Peyer's patch (tissue), 4 donors: Measurements from ENCODE around the gene ZNF546.

Experiments
- POLR2A ChIP-seq, 2 donors: fragments of 450-650 bp; IDR thresholded peaks; one replicate each; pipeline ENCODE4 v1.5.1; 2017; ENCODE audit warnings: antibody characterized with exemption in 2 of 2, mild to moderate bottlenecking in 2 of 2, moderate library complexity in 2 of 2
- TF ChIP-seq, protein P1 (sequence below), 6 experiments: fragments of 450-650 bp in 4 of 6; fragments of 200-600 bp in 2 of 6; sonication (generic) in 1 of 6; IDR thresholded peaks; one replicate each; pipeline ENCODE4 v1.5.1; 2017 to 2019; ENCODE audit warnings: antibody characterized with exemption in 6 of 6, mild to moderate bottlenecking in 3 of 6, moderate library complexity in 1 of 6

- TF ChIP-seq, protein P1, sequence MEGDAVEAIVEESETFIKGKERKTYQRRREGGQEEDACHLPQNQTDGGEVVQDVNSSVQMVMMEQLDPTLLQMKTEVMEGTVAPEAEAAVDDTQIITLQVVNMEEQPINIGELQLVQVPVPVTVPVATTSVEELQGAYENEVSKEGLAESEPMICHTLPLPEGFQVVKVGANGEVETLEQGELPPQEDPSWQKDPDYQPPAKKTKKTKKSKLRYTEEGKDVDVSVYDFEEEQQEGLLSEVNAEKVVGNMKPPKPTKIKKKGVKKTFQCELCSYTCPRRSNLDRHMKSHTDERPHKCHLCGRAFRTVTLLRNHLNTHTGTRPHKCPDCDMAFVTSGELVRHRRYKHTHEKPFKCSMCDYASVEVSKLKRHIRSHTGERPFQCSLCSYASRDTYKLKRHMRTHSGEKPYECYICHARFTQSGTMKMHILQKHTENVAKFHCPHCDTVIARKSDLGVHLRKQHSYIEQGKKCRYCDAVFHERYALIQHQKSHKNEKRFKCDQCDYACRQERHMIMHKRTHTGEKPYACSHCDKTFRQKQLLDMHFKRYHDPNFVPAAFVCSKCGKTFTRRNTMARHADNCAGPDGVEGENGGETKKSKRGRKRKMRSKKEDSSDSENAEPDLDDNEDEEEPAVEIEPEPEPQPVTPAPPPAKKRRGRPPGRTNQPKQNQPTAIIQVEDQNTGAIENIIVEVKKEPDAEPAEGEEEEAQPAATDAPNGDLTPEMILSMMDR (IDR thresholded peaks at IDR 0.05) = no peak
- no peak for TF ChIP-seq POLR2A (IDR thresholded peaks at IDR 0.05)
Observed at GRCh38 chr19:40053491-40053890, 56.6 kb downstream of the ZNF546 start.
